HepG2 (cell line): ENCODE results near the gene RBBP8NL. TPM values are rescaled to one million over a fixed set of nuclear protein-coding genes. Genes with fewer than 3 reads are reported as not detected.

ENCODE experiments used
- CREM ChIP-seq, 2 experiments: sonication (generic) in 1 of 2; formaldehyde crosslinking in 1 of 2; IDR thresholded peaks; 2 replicates each; pipeline versions ENCODE4 v1.4.0 to v1.6.1; 2016 to 2020; ENCODE audit warnings: antibody characterized with exemption in 1 of 2, mild to moderate bottlenecking in 1 of 2, missing genetic modification reagents in 1 of 2
- ESRRA ChIP-seq: sonication (generic); formaldehyde crosslinking; IDR thresholded peaks from 2 replicates; pipeline ENCODE4 v1.5.1; 2020; ENCODE audit warnings: mild to moderate bottlenecking, low read depth, missing genetic modification reagents
- GZF1 ChIP-seq: sonication (generic); formaldehyde crosslinking; IDR thresholded peaks from 2 replicates; pipeline ENCODE4 v1.5.1; 2020; ENCODE audit warnings: mild to moderate bottlenecking, missing genetic modification reagents
- HES4 ChIP-seq: sonication (generic); formaldehyde crosslinking; IDR thresholded peaks from 2 replicates; pipeline ENCODE4 v1.9.0; 2021; ENCODE audit warnings: mild to moderate bottlenecking, missing genetic modification reagents, borderline replicate concordance
- HNRNPH1 ChIP-seq: fragments of 200-400 bp; formaldehyde crosslinking; optimal IDR thresholded peaks from 2 replicates; pipeline ENCODE3; 2017; ENCODE audit warnings: mild to moderate bottlenecking, low read depth, low read length
- HNRNPUL1 ChIP-seq: fragments of 200-400 bp; formaldehyde crosslinking; IDR thresholded peaks from 2 replicates; pipeline ENCODE4 v1.6.1; 2017; ENCODE audit warnings: low read depth, mild to moderate bottlenecking, low read length, moderate library complexity
- PAWR ChIP-seq: sonication (generic); formaldehyde crosslinking; IDR thresholded peaks from 2 replicates; pipeline ENCODE4 v1.4.0; 2020; ENCODE audit warnings: missing genetic modification reagents, mild to moderate bottlenecking, borderline replicate concordance
- POLR2A ChIP-seq, 2 experiments: IDR thresholded peaks; 2 replicates each; pipeline ENCODE4 v1.6.1; 2011; ENCODE audit warnings: low read depth in 2 of 2, low read length in 2 of 2, mild to moderate bottlenecking in 1 of 2, moderate library complexity in 1 of 2; ENCODE audit not compliant: insufficient read depth in 1 of 2
- REPIN1 ChIP-seq: sonication (generic); formaldehyde crosslinking; IDR thresholded peaks from 2 replicates; pipeline ENCODE4 v1.8.0; 2022; ENCODE audit warnings: missing genetic modification reagents, low read depth, mild to moderate bottlenecking, borderline replicate concordance
- ZBTB20 ChIP-seq: sonication (generic); formaldehyde crosslinking; IDR thresholded peaks from 2 replicates; pipeline ENCODE4 v1.8.1; 2023; ENCODE audit warnings: missing genetic modification reagents, low read depth, mild to moderate bottlenecking, borderline replicate concordance
- ZFP62 ChIP-seq: sonication (generic); formaldehyde crosslinking; IDR thresholded peaks from 2 replicates; pipeline ENCODE4 v1.4.0; 2020; ENCODE audit warnings: missing genetic modification reagents
- ZNF263 ChIP-seq: sonication (generic); formaldehyde crosslinking; IDR thresholded peaks from 2 replicates; pipeline ENCODE4 v1.4.0; 2020; ENCODE audit warnings: missing genetic modification reagents
- ZNF335 ChIP-seq: sonication (generic); formaldehyde crosslinking; IDR thresholded peaks from 2 replicates; pipeline ENCODE4 v1.4.0; 2020; ENCODE audit warnings: missing genetic modification reagents
- ZNF709 ChIP-seq: sonication (generic); formaldehyde crosslinking; IDR thresholded peaks from 2 replicates; pipeline ENCODE4 v1.5.0; 2020; ENCODE audit warnings: mild to moderate bottlenecking, missing genetic modification reagents
- polyA plus RNA-seq, 8 experiments: library from polyadenylated mRNA; depleted of rRNA in 3 of 8; stranded (reverse) in 7 of 8; unstranded in 1 of 8; fragments of >200 nt; fragmentation: Illumina TruSeq in 4 of 8; extraction: Trizol in 4 of 8; gene quantifications; 2 replicates each; pipeline versions ENCODE4 v1.2.1 to v1.2.3, GENCODE V29; 2011 to 2016; ENCODE audit warnings: low read depth in 4 of 8, missing spikeins in 1 of 8, mixed read lengths in 1 of 8; ENCODE audit not compliant: insufficient read depth in 1 of 8
- total RNA-seq, 5 experiments: library from RNA; depleted of rRNA; stranded (reverse); fragments of >200 nt; fragmentation: Illumina TruSeq; extraction: Trizol; gene quantifications; 2 replicates each; pipeline ENCODE4 v1.2.3, GENCODE V29; 2016; ENCODE audit warnings: low read depth in 1 of 5
- TF ChIP-seq, protein P1 (sequence below): sonication (generic); formaldehyde crosslinking; IDR thresholded peaks from 2 replicates; pipeline ENCODE4 v1.8.0; 2022; ENCODE audit warnings: missing genetic modification reagents, low read depth, mild to moderate bottlenecking, borderline replicate concordance
- TF ChIP-seq, protein P2 (sequence below), 2 experiments: sonication (generic) in 1 of 2; formaldehyde crosslinking in 1 of 2; IDR thresholded peaks; 2 replicates each; pipeline versions ENCODE4 v1.5.1 to v1.6.1; 2011 to 2020; ENCODE audit warnings: borderline replicate concordance in 1 of 2, low read depth in 1 of 2, low read length in 1 of 2, mild to moderate bottlenecking in 1 of 2, missing genetic modification reagents in 1 of 2, moderate library complexity in 1 of 2
- TF ChIP-seq, protein P3 (sequence below): sonication (generic); formaldehyde crosslinking; IDR thresholded peaks from 2 replicates; pipeline ENCODE4 v1.4.0; 2020; ENCODE audit warnings: low read depth, missing genetic modification reagents
- TF ChIP-seq, protein P4 (sequence below): sonication (generic); formaldehyde crosslinking; IDR thresholded peaks from 2 replicates; pipeline ENCODE4 v1.8.0; 2023; ENCODE audit warnings: mild to moderate bottlenecking, missing genetic modification reagents
- TF ChIP-seq, protein P5 (sequence below): sonication (generic); formaldehyde crosslinking; IDR thresholded peaks from 2 replicates; pipeline ENCODE4 v1.4.0; 2020; ENCODE audit warnings: mild to moderate bottlenecking, missing genetic modification reagents
- TF ChIP-seq, protein P6 (sequence below): sonication (generic); formaldehyde crosslinking; IDR thresholded peaks from 2 replicates; pipeline ENCODE4 v1.8.1; 2023; ENCODE audit warnings: mild to moderate bottlenecking, missing genetic modification reagents, borderline replicate concordance

RBBP8NL gene
- total and polyA plus RNA-seq, 2 of the 13 experiments (the other 11 are each of a cell fraction or from before 2014, with no cell fraction given): 0.69 to 0.86 TPM

DNA sequence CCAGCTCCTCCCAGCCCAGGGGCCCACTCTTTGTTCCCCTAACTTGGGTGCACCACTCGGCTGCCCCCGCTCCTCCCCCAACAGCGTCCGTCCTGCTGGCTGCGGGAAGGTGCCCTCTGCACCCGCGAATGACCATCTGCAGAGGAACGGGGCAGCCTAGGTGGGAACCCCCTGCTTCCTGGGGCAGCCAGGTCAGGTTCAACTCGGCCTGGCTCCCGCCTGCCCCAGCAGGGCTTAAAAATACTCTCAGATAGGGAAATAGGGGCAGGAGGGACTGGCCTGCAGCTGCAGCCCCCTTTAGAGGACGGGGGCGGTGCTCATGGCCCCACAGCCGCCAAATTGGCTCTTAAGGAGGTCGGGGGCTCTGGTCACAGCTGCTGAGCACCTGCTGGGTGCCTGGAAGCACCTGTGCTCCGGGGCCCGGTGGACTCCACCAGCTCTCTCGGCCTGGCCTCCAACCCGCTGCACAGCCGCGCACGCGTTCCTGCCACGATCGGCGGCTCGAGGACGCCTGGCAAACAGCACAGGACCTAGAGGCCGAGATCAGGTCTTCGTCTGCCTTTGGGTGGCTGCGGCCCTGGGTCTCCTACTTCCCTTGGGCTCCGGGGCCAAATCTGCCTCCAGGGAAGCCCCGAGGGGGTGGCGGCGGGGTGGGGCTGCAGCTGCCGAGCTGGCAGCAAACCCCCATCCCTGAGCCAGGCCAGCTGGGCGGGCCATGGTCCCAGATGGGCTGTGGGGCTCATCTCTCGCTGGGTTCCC, 59.5 kb downstream of the RBBP8NL start (continued):
- TF ChIP-seq, protein P1, sequence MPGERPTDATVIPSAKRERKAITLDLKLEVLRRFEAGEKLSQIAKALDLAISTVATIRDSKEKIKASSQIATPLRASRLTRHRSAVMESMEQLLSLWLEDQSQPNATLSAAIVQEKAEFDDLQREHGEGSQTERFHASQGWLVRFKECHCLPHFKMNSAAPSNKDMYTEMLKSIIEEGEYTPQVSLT (CRISPR knock-in tag): no peak
- TF ChIP-seq REPIN1 (CRISPR knock-in tag) (no peak; the same call in 1 of the 2 replicates), POLR2A (IDR thresholded peaks at IDR 0.05; ENCODE audit: insufficient read depth in 1 of 2, low read depth in 2 of 2, low read length in 2 of 2) (peak in 1 of 2 experiments; percentile 74; a peak in 2 of 4 replicates), ZFP62 (CRISPR knock-in tag) (no peak), PAWR (CRISPR knock-in tag) (0 out of 2 replicates have a peak, but pooled peaks have one; percentile 83), ZNF263 (CRISPR knock-in tag) (no peak; the same call in none of the 2 replicates), HNRNPH1 (no peak), ZNF335 (CRISPR knock-in tag) (peak; percentile 69; the same call in 1 of the 2 replicates), ESRRA (CRISPR knock-in tag) (no peak), HNRNPUL1 (no peak), CREM (IDR thresholded peaks at IDR 0.05) (no peak), CREM (CRISPR knock-in tag; IDR thresholded peaks at IDR 0.05) (no peak), GZF1 (CRISPR knock-in tag) (0 out of 2 replicates have a peak, but pooled peaks have one; percentile 13), ZNF709 (CRISPR knock-in tag) (peak; percentile 97), ZBTB20 (CRISPR knock-in tag) (peak; percentile 28; the same call in 1 of the 2 replicates), HES4 (CRISPR knock-in tag) (no peak; the same call in 1 of the 2 replicates)
- TF ChIP-seq, protein P2, sequence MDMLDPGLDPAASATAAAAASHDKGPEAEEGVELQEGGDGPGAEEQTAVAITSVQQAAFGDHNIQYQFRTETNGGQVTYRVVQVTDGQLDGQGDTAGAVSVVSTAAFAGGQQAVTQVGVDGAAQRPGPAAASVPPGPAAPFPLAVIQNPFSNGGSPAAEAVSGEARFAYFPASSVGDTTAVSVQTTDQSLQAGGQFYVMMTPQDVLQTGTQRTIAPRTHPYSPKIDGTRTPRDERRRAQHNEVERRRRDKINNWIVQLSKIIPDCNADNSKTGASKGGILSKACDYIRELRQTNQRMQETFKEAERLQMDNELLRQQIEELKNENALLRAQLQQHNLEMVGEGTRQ (IDR thresholded peaks at IDR 0.05; ENCODE audit: low read depth, low read length): no peak
- TF ChIP-seq, protein P2 (CRISPR knock-in tag; IDR thresholded peaks at IDR 0.05; ENCODE audit: borderline replicate concordance): no peak
- TF ChIP-seq, protein P3, sequence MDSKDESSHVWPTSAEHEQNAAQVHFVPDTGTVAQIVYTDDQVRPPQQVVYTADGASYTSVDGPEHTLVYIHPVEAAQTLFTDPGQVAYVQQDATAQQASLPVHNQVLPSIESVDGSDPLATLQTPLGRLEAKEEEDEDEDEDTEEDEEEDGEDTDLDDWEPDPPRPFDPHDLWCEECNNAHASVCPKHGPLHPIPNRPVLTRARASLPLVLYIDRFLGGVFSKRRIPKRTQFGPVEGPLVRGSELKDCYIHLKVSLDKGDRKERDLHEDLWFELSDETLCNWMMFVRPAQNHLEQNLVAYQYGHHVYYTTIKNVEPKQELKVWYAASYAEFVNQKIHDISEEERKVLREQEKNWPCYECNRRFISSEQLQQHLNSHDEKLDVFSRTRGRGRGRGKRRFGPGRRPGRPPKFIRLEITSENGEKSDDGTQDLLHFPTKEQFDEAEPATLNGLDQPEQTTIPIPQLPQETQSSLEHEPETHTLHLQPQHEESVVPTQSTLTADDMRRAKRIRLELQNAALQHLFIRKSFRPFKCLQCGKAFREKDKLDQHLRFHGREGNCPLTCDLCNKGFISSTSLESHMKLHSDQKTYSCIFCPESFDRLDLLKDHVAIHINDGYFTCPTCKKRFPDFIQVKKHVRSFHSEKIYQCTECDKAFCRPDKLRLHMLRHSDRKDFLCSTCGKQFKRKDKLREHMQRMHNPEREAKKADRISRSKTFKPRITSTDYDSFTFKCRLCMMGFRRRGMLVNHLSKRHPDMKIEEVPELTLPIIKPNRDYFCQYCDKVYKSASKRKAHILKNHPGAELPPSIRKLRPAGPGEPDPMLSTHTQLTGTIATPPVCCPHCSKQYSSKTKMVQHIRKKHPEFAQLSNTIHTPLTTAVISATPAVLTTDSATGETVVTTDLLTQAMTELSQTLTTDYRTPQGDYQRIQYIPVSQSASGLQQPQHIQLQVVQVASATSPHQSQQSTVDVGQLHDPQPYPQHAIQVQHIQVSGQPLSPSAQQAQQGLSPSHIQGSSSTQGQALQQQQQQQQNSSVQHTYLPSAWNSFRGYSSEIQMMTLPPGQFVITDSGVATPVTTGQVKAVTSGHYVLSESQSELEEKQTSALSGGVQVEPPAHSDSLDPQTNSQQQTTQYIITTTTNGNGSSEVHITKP (CRISPR knock-in tag): peak; percentile 70; the same call in 1 of the 2 replicates
- TF ChIP-seq, protein P4, sequence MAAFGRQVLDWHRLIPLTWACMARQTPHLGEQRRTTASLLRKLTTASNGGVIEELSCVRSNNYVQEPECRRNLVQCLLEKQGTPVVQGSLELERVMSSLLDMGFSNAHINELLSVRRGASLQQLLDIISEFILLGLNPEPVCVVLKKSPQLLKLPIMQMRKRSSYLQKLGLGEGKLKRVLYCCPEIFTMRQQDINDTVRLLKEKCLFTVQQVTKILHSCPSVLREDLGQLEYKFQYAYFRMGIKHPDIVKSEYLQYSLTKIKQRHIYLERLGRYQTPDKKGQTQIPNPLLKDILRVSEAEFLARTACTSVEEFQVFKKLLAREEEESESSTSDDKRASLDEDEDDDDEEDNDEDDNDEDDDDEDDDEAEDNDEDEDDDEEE (CRISPR knock-in tag): peak; percentile 59; the same call in 1 of the 2 replicates
- TF ChIP-seq, protein P5, sequence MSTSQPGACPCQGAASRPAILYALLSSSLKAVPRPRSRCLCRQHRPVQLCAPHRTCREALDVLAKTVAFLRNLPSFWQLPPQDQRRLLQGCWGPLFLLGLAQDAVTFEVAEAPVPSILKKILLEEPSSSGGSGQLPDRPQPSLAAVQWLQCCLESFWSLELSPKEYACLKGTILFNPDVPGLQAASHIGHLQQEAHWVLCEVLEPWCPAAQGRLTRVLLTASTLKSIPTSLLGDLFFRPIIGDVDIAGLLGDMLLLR: no peak
- TF ChIP-seq, protein P6, sequence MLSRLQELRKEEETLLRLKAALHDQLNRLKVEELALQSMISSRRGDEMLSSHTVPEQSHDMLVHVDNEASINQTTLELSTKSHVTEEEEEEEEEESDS (CRISPR knock-in tag): no peak
